Mesendoderm (in vitro differentiated cells): ENCODE results near the gene GRIK1.

Experiments used
- DNase-seq: peaks from one replicate; pipeline ENCODE4 v3.0.0; 2013
- H2AK5ac ChIP-seq: 2 replicates; pipeline ENCODE4 v1.6.1; 2013; ENCODE audit warnings: low read length, inconsistent platforms
- H2BK120ac ChIP-seq: 2 replicates; pipeline ENCODE4 v1.6.1; 2013; ENCODE audit warnings: low read depth, mild to moderate bottlenecking, low read length, moderate library complexity, mixed read lengths
- H2BK15ac ChIP-seq: replicated peaks from 2 replicates; pipeline ENCODE4 v1.6.1; 2013; ENCODE audit warnings: low read depth, mild to moderate bottlenecking, moderate library complexity
- H2BK5ac ChIP-seq: 2 replicates; pipeline ENCODE4 v1.6.1; 2013; ENCODE audit warnings: low read length, inconsistent platforms
- H3K18ac ChIP-seq: 2 replicates; pipeline ENCODE4 v1.6.1; 2013; ENCODE audit warnings: mild to moderate bottlenecking, low read length, mixed read lengths
- H3K23ac ChIP-seq: one replicate; pipeline ENCODE4 v1.6.1; 2013; ENCODE audit warnings: low read length
- H3K27ac ChIP-seq: 2 replicates; pipeline ENCODE4 v1.5.1; 2013; ENCODE audit warnings: low read depth, mild to moderate bottlenecking, inconsistent platforms, low read length, moderate library complexity
- H3K27me3 ChIP-seq: 2 replicates; pipeline ENCODE4 v1.6.1; 2013; ENCODE audit warnings: low read length, control low read depth, mild to moderate bottlenecking, inconsistent platforms; ENCODE audit not compliant: insufficient read depth, poor library complexity
- H3K36me3 ChIP-seq: 2 replicates; pipeline ENCODE4 v1.6.1; 2013; ENCODE audit warnings: low read length, inconsistent platforms; ENCODE audit not compliant: control insufficient read depth, insufficient read depth
- H3K4ac ChIP-seq: one replicate; pipeline ENCODE4 v1.6.1; 2013; ENCODE audit warnings: low read depth, mild to moderate bottlenecking, low read length, moderate library complexity
- H3K4me1 ChIP-seq: 2 replicates; pipeline ENCODE4 v1.6.1; 2013; ENCODE audit warnings: low read depth, low read length, inconsistent platforms; ENCODE audit not compliant: control insufficient read depth
- H3K4me2 ChIP-seq: 2 replicates; pipeline ENCODE4 v1.6.1; 2013; ENCODE audit warnings: low read length
- H3K4me3 ChIP-seq: 2 replicates; pipeline ENCODE4 v1.5.1; 2013; ENCODE audit warnings: mild to moderate bottlenecking, low read length
- H3K56ac ChIP-seq: one replicate; pipeline ENCODE4 v1.6.1; 2013; ENCODE audit warnings: low read length
- H3K79me1 ChIP-seq: 2 replicates; pipeline ENCODE4 v1.6.1; 2013; ENCODE audit warnings: low read length, inconsistent platforms
- H3K79me2 ChIP-seq: 2 replicates; pipeline ENCODE4 v1.6.1; 2013; ENCODE audit warnings: mild to moderate bottlenecking, low read length; ENCODE audit not compliant: control insufficient read depth, insufficient read depth
- H3K9ac ChIP-seq: 2 replicates; pipeline ENCODE4 v1.6.1; 2013; ENCODE audit warnings: low read length, inconsistent platforms
- H4K5ac ChIP-seq: one replicate; pipeline ENCODE4 v1.6.1; 2013; ENCODE audit warnings: low read length
- H4K8ac ChIP-seq: one replicate; pipeline ENCODE4 v1.6.1; 2013; ENCODE audit warnings: low read depth, mild to moderate bottlenecking, control low read depth, low read length, moderate library complexity
- WGBS: extraction: QIAGEN DNeasy Blood & Tissue Kit; methylation state at CpG from one replicate; pipeline ENCODE4 v1.1.7; 2013; ENCODE audit warnings: low lambda C conversion rate, missing lambda C conversion rate; ENCODE audit not compliant: insufficient coverage; ENCODE audit errors: extremely low coverage; 5-methylcytosine and 5-hydroxymethylcytosine counted together

Gene GRIK1

GRCh38 chr21:29514652-29515247, 425.0 kb downstream of the GRIK1 start:
- H3K79me1 ChIP-seq: no peaks in the 10 kb centered on the region
- H3K79me2 ChIP-seq: no peaks in the 10 kb centered on the region
- H3K4me3 ChIP-seq: no peak overlapping the region
- H2BK120ac ChIP-seq: no peak overlapping the region
- no peak overlapping the region for H3K23ac ChIP-seq
- H3K4me2 ChIP-seq: no peak overlapping the region
- H3K27me3 ChIP-seq: no peaks in the 10 kb centered on the region
- no peak overlapping the region for H3K4ac ChIP-seq
- H3K27ac ChIP-seq: no peak overlapping the region
- H2BK5ac ChIP-seq: no peak overlapping the region
- no peak overlapping the region for H2AK5ac ChIP-seq
- H3K9ac ChIP-seq: no peak overlapping the region
- H4K8ac ChIP-seq: no peak overlapping the region
- no peak overlapping the region for H3K18ac ChIP-seq
- no peaks in the 10 kb centered on the region for H3K36me3 ChIP-seq
- WGBS: no CpG with 5 or more reads among the region's 2 CpGs
- H2BK15ac ChIP-seq: no peak overlapping the region
- no peaks in the 10 kb centered on the region for H3K4me1 ChIP-seq
- no peak for DNase-seq
- no peak overlapping the region for H4K5ac ChIP-seq
- no peak overlapping the region for H3K56ac ChIP-seq

- no peak overlapping the region for H3K4me3 ChIP-seq
- no CpG with 5 or more reads among the region's 1 CpG for WGBS
- H4K5ac ChIP-seq: no peak overlapping the region
- H3K36me3 ChIP-seq: no peaks in the 10 kb centered on the region
- H2AK5ac ChIP-seq: no peak overlapping the region
- no peak overlapping the region for H3K18ac ChIP-seq
- H2BK120ac ChIP-seq: no peak overlapping the region
- H3K23ac ChIP-seq: no peak overlapping the region
- H3K27me3 ChIP-seq: no peaks in the 10 kb centered on the region
- no peak for DNase-seq
- H3K27ac ChIP-seq: no peak overlapping the region
- H4K8ac ChIP-seq: no peak overlapping the region
- H2BK15ac ChIP-seq: no peak overlapping the region
- H3K4me2 ChIP-seq: no peak overlapping the region
- H3K79me1 ChIP-seq: no peaks in the 10 kb centered on the region
- no peaks in the 10 kb centered on the region for H3K4me1 ChIP-seq
- H2BK5ac ChIP-seq: no peak overlapping the region
- H3K9ac ChIP-seq: no peak overlapping the region
- H3K79me2 ChIP-seq: no peaks in the 10 kb centered on the region
- no peak overlapping the region for H3K56ac ChIP-seq
- H3K4ac ChIP-seq: no peak overlapping the region
Measured at GRCh38 chr21:29513535-29513934, 426.3 kb downstream of the GRIK1 start.

DNA sequence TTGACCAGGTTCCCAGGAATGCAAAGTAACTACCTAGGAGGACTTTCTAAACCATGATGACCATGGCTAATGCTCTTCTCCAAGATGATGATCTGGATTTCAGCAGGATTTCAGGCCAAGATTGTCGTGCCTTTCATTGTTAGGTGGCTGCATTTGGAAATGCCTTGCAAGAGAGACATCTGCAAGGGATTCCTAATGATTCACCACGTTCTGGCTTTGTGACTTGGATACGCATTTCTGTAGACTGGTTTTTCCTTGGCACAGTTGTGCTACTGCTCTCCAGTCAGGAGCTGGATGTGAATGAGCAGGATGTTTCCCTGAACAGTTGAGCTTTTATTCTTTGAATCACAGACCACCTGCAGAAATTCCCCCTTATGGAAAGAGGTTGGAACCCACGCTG, 428.7 kb downstream of the GRIK1 start:
- Histone ChIP-seq H3K27me3 (no peaks in the 10 kb centered on the region), H3K4ac (no peak overlapping the region), H4K5ac (no peak overlapping the region), H2AK5ac (no peak overlapping the region), H3K36me3 (no peaks in the 10 kb centered on the region), H3K27ac (no peak overlapping the region), H3K79me1 (no peaks in the 10 kb centered on the region), H2BK5ac (no peak overlapping the region), H2BK120ac (no peak overlapping the region), H3K9ac (no peak overlapping the region), H3K56ac (no peak overlapping the region), H3K79me2 (no peaks in the 10 kb centered on the region), H3K23ac (no peak overlapping the region), H3K4me1 (no peaks in the 10 kb centered on the region), H3K4me2 (no peak overlapping the region), H2BK15ac (no peak overlapping the region), H3K18ac (no peak overlapping the region), H3K4me3 (no peak overlapping the region), H4K8ac (no peak overlapping the region)
- WGBS: no CpG with 5 or more reads among the region's 4 CpGs
- DNase-seq: no peak

DNA sequence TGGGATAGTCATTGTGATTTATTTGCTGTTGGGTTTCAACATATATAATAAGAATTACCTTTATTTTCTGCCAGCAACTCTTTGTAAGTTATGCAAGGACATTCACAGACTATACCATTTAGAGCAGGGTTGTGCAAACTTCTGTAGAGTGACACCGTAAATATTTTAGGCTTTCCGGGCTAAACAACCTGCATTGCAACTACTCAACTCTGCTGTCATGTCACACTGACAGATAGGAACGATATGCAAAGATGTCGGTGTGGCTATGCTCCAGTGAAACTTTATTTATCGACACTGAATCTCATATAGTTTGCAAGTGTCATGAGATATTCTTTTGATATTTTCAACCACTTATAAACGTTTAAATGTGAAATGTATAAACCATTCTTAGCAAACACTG, 430.7 kb downstream of the GRIK1 start:
- no peak overlapping the region for H3K4me3 ChIP-seq
- no peak overlapping the region for H3K27ac ChIP-seq
- no peak overlapping the region for H3K9ac ChIP-seq
- WGBS: no CpG with 5 or more reads among the region's 6 CpGs
- no peaks in the 10 kb centered on the region for H3K27me3 ChIP-seq
- no peak overlapping the region for H4K8ac ChIP-seq
- no peaks in the 10 kb centered on the region for H3K79me2 ChIP-seq
- no peak overlapping the region for H3K56ac ChIP-seq
- no peaks in the 10 kb centered on the region for H3K4me1 ChIP-seq
- no peak overlapping the region for H3K4ac ChIP-seq
- H4K5ac ChIP-seq: no peak overlapping the region
- H3K36me3 ChIP-seq: no peaks in the 10 kb centered on the region
- no peak overlapping the region for H3K18ac ChIP-seq
- no peak overlapping the region for H3K23ac ChIP-seq
- no peak overlapping the region for H2BK120ac ChIP-seq
- H2BK15ac ChIP-seq: no peak overlapping the region
- no peaks in the 10 kb centered on the region for H3K79me1 ChIP-seq
- no peak for DNase-seq
- no peak overlapping the region for H3K4me2 ChIP-seq
- no peak overlapping the region for H2BK5ac ChIP-seq
- no peak overlapping the region for H2AK5ac ChIP-seq

DNA sequence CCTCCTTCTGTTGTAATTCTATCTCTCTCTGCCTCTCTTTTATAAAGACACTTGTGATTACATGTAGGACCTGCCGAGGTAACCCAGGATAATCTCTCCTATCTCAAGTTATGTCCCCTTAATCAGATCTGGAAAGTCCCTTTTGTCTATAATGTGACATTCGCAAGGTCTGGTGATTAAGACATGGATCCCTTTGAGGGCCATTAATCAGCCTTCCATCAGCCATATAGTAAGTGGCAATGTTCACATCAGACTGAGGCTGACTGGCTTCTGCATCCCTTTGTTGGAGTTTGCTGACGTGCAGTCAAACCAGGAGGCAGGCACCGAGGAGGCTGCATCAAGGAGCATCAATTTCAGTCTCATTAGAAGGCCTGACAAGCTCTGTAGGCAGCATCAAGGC, 431.5 kb downstream of the GRIK1 start:
- Histone ChIP-seq H3K4me3 (no peak overlapping the region), H3K9ac (no peak overlapping the region), H3K79me1 (no peaks in the 10 kb centered on the region), H4K5ac (no peak overlapping the region), H2BK120ac (no peak overlapping the region), H3K79me2 (no peaks in the 10 kb centered on the region), H2BK15ac (no peak overlapping the region), H3K18ac (no peak overlapping the region), H3K23ac (no peak overlapping the region), H2AK5ac (no peak overlapping the region), H3K4me1 (no peaks in the 10 kb centered on the region), H3K4me2 (no peak overlapping the region), H3K27me3 (no peaks in the 10 kb centered on the region), H3K27ac (no peak overlapping the region), H4K8ac (no peak overlapping the region), H3K4ac (no peak overlapping the region), H2BK5ac (no peak overlapping the region), H3K36me3 (no peaks in the 10 kb centered on the region), H3K56ac (no peak overlapping the region)
- no peak for DNase-seq
- WGBS: no CpG with 5 or more reads among the region's 4 CpGs

- H3K4me3 ChIP-seq: no peak overlapping the region
- no peak overlapping the region for H3K4me2 ChIP-seq
- H3K4me1 ChIP-seq: no peaks in the 10 kb centered on the region
- no peaks in the 10 kb centered on the region for H3K36me3 ChIP-seq
- no peak overlapping the region for H4K5ac ChIP-seq
- H3K27ac ChIP-seq: no peak overlapping the region
- no peak for DNase-seq
- no peaks in the 10 kb centered on the region for H3K79me1 ChIP-seq
- no peak overlapping the region for H3K4ac ChIP-seq
- H3K23ac ChIP-seq: no peak overlapping the region
- H2BK120ac ChIP-seq: no peak overlapping the region
- no CpG with 5 or more reads among the region's 3 CpGs for WGBS
- no peak overlapping the region for H3K9ac ChIP-seq
- H3K79me2 ChIP-seq: no peaks in the 10 kb centered on the region
- no peak overlapping the region for H3K56ac ChIP-seq
- H2AK5ac ChIP-seq: no peak overlapping the region
- no peak overlapping the region for H2BK5ac ChIP-seq
- H4K8ac ChIP-seq: no peak overlapping the region
- H3K18ac ChIP-seq: no peak overlapping the region
- H2BK15ac ChIP-seq: no peak overlapping the region
- no peaks in the 10 kb centered on the region for H3K27me3 ChIP-seq
Measured at GRCh38 chr21:29506947-29507346, 432.8 kb downstream of the GRIK1 start.
